Adrenal gland (tissue), 12 donors: Measurements from ENCODE around the gene PRDM15. TPM values are rescaled to one million over a fixed set of nuclear protein-coding genes. Genes with fewer than 3 reads are reported as not detected.

Experiments
- DNase-seq, 7 donors: peaks; one replicate each; pipeline ENCODE4 v3.0.0-alpha.2; 2019 to 2020
- H3K27ac ChIP-seq, 5 donors: fragments of 200-600 bp; sonication (generic) in 4 of 5; 1 replicate in 3 of 5; 2 replicates in 2 of 5; pipeline versions ENCODE4 v1.5.1 to v1.8.0; 2016 to 2020; ENCODE audit warnings: mild to moderate bottlenecking in 1 of 5
- H3K27me3 ChIP-seq: fragments of 200-600 bp; 2 replicates; pipeline ENCODE4 v1.8.0; 2021
- H3K36me3 ChIP-seq, 2 donors: fragments of 200-600 bp; replicated peaks in 1 of 2; 1 replicate in 1 of 2; 2 replicates in 1 of 2; pipeline versions ENCODE4 v1.5.1 to v1.8.0; 2018 to 2022
- H3K4me1 ChIP-seq, 2 donors: fragments of 200-600 bp; replicated peaks in 1 of 2; 1 replicate in 1 of 2; 2 replicates in 1 of 2; pipeline versions ENCODE4 v1.5.1 to v1.8.0; 2018 to 2021
- H3K4me3 ChIP-seq, 4 donors: fragments of 200-600 bp; sonication (generic) in 3 of 4; one replicate each; pipeline ENCODE4 v1.5.1; 2016 to 2018
- H3K9me3 ChIP-seq, 3 donors: fragments of 200-600 bp; sonication (generic) in 1 of 3; replicated peaks in 1 of 3; 1 replicate in 2 of 3; 2 replicates in 1 of 3; pipeline versions ENCODE4 v1.5.1 to v1.8.0; 2016 to 2021
- CTCF ChIP-seq, 6 experiments: fragments of 450-650 bp in 4 of 6; fragments of 200-600 bp in 2 of 6; sonication (generic) in 1 of 6; IDR thresholded peaks; 1 replicate in 5 of 6; 2 replicates in 1 of 6; pipeline versions ENCODE4 v1.5.1 to v1.8.0; 2016 to 2021; ENCODE audit warnings: antibody characterized with exemption in 6 of 6, mild to moderate bottlenecking in 2 of 6, moderate library complexity in 1 of 6
- POLR2A ChIP-seq, 2 donors: fragments of 450-650 bp; IDR thresholded peaks; one replicate each; pipeline ENCODE4 v1.6.1; 2017; ENCODE audit warnings: antibody characterized with exemption in 2 of 2, mild to moderate bottlenecking in 2 of 2, moderate library complexity in 1 of 2
- WGBS, 4 donors: extraction: QIAGEN DNeasy Blood & Tissue Kit in 2 of 4; methylation state at CpG; one replicate each; pipeline versions ENCODE4 v1.1.5 to v1.1.7; 2013 to 2017; 5-methylcytosine and 5-hydroxymethylcytosine counted together
- intact Hi-C, 2 donors: fragments of 100-400 bp; cut with DNase I; formaldehyde crosslinking; loops; one replicate each; pipeline versions ENCODE4 v1.14.1 to v1.15.0; 2022 to 2023
- polyA plus RNA-seq, 3 donors: library from polyadenylated mRNA; stranded (reverse); fragments of 200-250 nt in 2 of 3; fragments of 350-450 nt in 1 of 3; fragmentation: Illumina TruSeq in 1 of 3; extraction: RNeasy Lipid Tissue Mini Kit (QIAGEN cat#74804) in 1 of 3; gene quantifications; one replicate each; pipeline ENCODE4 v1.2.3, GENCODE V29; 2013 to 2014
- total RNA-seq, 9 donors: library from RNA; depleted of rRNA in 4 of 9; stranded (reverse); fragments of >200 nt in 4 of 9; fragments of 120-200 nt in 1 of 9; fragmentation: NEBNext Ultra II Directional in 1 of 9; extraction: Animal tissue kit (Norgen Biotek cat#: 25700) in 1 of 9; gene quantifications; one replicate each; pipeline versions ENCODE4 v1.1.0 to v1.2.4, GENCODE V29; 2013 to 2023
- donor health status: healthy with polysubstance abuse.
- donor health status: Bipolar disorder and iron deficiency.
- donor health status: DM: yes; HTN: yes; CAD: no.
- donor health status: DM: no; HTN: no; CAD: no.
- donor health status: DM: no; HTN: no; CAD: no.
- donor health status: DM: yes; HTN: yes; CAD: no.

The PRDM15 gene
- total and polyA plus RNA-seq, 12 donors = 2.9 to 6.7 (median 4.0) TPM

- WGBS, 4 donors = 92 to 97% (median 95%) methylated on average over 16 of the region's 16 CpGs
- no peak for TF ChIP-seq CTCF (IDR thresholded peaks at IDR 0.05)
- TF ChIP-seq POLR2A (IDR thresholded peaks at IDR 0.05) = no peak
- Histone ChIP-seq H3K4me1 (no peaks in the 10 kb centered on the region), H3K4me3 (no peak overlapping the region), H3K36me3 (peaks cover 0 to 6% of the 10 kb centered on the region in 2 donors), H3K9me3 (no peaks in the 10 kb centered on the region), H3K27me3 (no peaks in the 10 kb centered on the region), H3K27ac (no peak overlapping the region)
- intact Hi-C loops = no loop called here
- DNase-seq = no peak
Measured at GRCh38 chr21:41825881-41826280, 53.3 kb downstream of the PRDM15 start.

GRCh38 chr21:41825216-41825615, 53.9 kb downstream of the PRDM15 start:
- WGBS, 4 donors = 79 to 100% (median 86%) methylated on average over 3 to 15 of the region's 15 CpGs
- Histone ChIP-seq H3K9me3 (no peaks in the 10 kb centered on the region), H3K4me1 (no peaks in the 10 kb centered on the region), H3K27ac (no peak overlapping the region), H3K4me3 (no peak overlapping the region), H3K27me3 (no peaks in the 10 kb centered on the region), H3K36me3 (peaks cover 0 to 6% of the 10 kb centered on the region in 2 donors)
- no peak for TF ChIP-seq CTCF (IDR thresholded peaks at IDR 0.05)
- no peak for TF ChIP-seq POLR2A (IDR thresholded peaks at IDR 0.05)
- intact Hi-C loops = no loop called here
- DNase-seq = no peak

- TF ChIP-seq POLR2A (IDR thresholded peaks at IDR 0.05) = no peak
- TF ChIP-seq CTCF (IDR thresholded peaks at IDR 0.05) = no peak
- 81 to 90% (median 85%) methylated on average over 17 to 22 of the region's 22 CpGs for WGBS, 4 donors
Measured at GRCh38 chr21:41824466-41825207, 54.5 kb downstream of the PRDM15 start.

GRCh38 chr21:41823906-41824305, 55.2 kb downstream of the PRDM15 start:
- peaks cover 0 to 6% of the 10 kb centered on the region in 2 donors for H3K36me3 ChIP-seq
- no peaks in the 10 kb centered on the region for H3K9me3 ChIP-seq
- no peak overlapping the region for H3K4me3 ChIP-seq
- 92 to 98% (median 96%) methylated on average over 11 to 12 of the region's 12 CpGs for WGBS, 4 donors
- intact Hi-C loops = no loop called here
- no peak overlapping the region for H3K27ac ChIP-seq
- no peaks in the 10 kb centered on the region for H3K4me1 ChIP-seq
- no peak for DNase-seq
- no peak for TF ChIP-seq CTCF (IDR thresholded peaks at IDR 0.05)
- TF ChIP-seq POLR2A (IDR thresholded peaks at IDR 0.05) = no peak
- no peaks in the 10 kb centered on the region for H3K27me3 ChIP-seq

More at GRCh38 chr21:41824466-41825207, 54.5 kb downstream of the PRDM15 start:
- peaks cover 0 to 6% of the 10 kb centered on the region in 2 donors for H3K36me3 ChIP-seq
- H3K27me3 ChIP-seq = no peaks in the 10 kb centered on the region
- H3K27ac ChIP-seq = no peak overlapping the region
- no peak overlapping the region for H3K4me3 ChIP-seq
- no peak for DNase-seq
- H3K4me1 ChIP-seq = no peaks in the 10 kb centered on the region
- intact Hi-C loops = no loop called here
- H3K9me3 ChIP-seq = no peaks in the 10 kb centered on the region
